GM12865 (cell line): ENCODE results near the gene HKDC1.

ENCODE experiments used
- DNase-seq: peaks from one replicate; pipeline ENCODE4 v3.0.0; 2010; ENCODE audit warnings: low read depth
- H3K4me3 ChIP-seq: 2 replicates; pipeline ENCODE4 v1.5.1; 2011; ENCODE audit warnings: mild to moderate bottlenecking, low read depth, low read length, control low read depth
- TF ChIP-seq, protein P1 (sequence below): IDR thresholded peaks from 2 replicates; pipeline ENCODE4 v1.5.1; 2011; ENCODE audit warnings: low read length, control low read depth, low read depth, inconsistent platforms; ENCODE audit not compliant: insufficient read depth; ENCODE audit errors: missing control alignments

HKDC1 gene

GRCh38 chr10:69261184-69261583 is 41.1 kb downstream of the HKDC1 start:
- no peak for DNase-seq
- TF ChIP-seq, protein P1, sequence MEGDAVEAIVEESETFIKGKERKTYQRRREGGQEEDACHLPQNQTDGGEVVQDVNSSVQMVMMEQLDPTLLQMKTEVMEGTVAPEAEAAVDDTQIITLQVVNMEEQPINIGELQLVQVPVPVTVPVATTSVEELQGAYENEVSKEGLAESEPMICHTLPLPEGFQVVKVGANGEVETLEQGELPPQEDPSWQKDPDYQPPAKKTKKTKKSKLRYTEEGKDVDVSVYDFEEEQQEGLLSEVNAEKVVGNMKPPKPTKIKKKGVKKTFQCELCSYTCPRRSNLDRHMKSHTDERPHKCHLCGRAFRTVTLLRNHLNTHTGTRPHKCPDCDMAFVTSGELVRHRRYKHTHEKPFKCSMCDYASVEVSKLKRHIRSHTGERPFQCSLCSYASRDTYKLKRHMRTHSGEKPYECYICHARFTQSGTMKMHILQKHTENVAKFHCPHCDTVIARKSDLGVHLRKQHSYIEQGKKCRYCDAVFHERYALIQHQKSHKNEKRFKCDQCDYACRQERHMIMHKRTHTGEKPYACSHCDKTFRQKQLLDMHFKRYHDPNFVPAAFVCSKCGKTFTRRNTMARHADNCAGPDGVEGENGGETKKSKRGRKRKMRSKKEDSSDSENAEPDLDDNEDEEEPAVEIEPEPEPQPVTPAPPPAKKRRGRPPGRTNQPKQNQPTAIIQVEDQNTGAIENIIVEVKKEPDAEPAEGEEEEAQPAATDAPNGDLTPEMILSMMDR: no peak
- no peak overlapping the region for H3K4me3 ChIP-seq

DNA sequence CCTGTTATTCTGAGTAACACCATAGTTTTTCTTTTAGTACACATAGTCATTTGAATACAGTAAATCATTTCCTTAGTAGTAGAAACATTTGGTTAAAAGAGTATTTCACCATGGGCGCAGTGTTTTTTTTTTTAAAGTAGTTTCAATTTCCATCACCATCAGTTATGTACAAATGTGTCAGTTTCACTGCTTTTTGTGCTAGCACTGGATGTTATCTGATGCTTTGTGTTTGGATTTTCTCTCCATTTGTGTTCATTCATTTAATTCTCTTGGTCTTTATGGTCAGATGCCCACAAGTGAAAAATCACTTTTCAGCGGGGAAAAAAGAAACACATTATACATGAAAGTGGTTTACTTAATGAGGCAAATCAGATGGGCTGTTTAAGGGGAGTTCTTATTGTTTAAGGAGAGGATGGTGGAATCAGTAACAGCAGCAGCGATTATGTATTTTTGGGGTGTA is 42.2 kb downstream of the HKDC1 start:
- DNase-seq: peak; percentile 16
- no peak overlapping the region for H3K4me3 ChIP-seq
- TF ChIP-seq, protein P1: no peak

DNA sequence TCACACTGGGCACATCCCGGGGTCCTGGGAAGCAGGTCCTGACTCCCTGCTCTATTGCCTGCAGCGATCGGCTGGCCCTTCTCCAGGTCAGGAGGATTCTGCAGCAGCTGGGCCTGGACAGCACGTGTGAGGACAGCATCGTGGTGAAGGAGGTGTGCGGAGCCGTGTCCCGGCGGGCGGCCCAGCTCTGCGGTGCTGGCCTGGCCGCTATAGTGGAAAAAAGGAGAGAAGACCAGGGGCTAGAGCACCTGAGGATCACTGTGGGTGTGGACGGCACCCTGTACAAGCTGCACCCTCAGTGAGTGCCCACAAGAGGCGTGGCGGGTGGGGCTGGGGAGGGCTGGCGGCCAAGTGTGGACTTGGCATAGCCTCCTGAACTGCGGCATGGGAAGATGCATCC is 45.4 kb downstream of the HKDC1 start:
- no peak for DNase-seq
- H3K4me3 ChIP-seq: no peak overlapping the region
- TF ChIP-seq, protein P1: no peak

- TF ChIP-seq, protein P1: no peak
- no peak overlapping the region for H3K4me3 ChIP-seq
- no peak for DNase-seq
These were observed 48.8 kb downstream of the HKDC1 start for GRCh38 chr10:69268761-69269416.

- TF ChIP-seq, protein P1: no peak
- H3K4me3 ChIP-seq: no peak overlapping the region
- no peak for DNase-seq
These were observed 49.6 kb downstream of the HKDC1 start for GRCh38 chr10:69269761-69270160.

GRCh38 chr10:69270990-69271389 is 50.9 kb downstream of the HKDC1 start:
- no peak overlapping the region for H3K4me3 ChIP-seq
- TF ChIP-seq, protein P1: no peak
- DNase-seq: no peak

DNA sequence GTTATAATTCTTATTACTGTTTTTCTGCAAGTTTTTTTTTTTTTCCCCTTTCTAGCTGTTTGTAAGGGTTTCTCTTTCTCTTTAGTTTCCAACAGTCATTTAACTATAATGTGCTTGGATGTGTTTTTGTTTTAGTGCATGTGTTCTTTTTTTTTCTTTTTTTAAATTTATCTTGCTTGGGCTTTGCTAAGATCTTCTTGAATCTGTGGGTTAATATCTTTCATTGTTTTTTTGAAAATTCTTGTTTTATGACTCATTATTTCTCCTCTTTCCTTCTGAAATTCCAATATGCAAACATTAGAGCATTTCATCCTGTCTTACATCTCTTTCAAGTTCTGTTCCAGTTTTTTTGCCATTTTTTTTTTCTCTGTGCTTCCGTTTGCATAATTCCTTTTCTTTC is 52.5 kb downstream of the HKDC1 start:
- DNase-seq: no peak
- TF ChIP-seq, protein P1: no peak
- no peak overlapping the region for H3K4me3 ChIP-seq
